Lung (tissue), 12 donors: ENCODE results near the gene MOGAT2. TPM values are rescaled to one million over a fixed set of nuclear protein-coding genes. Genes with fewer than 3 reads are reported as not detected.

Experiments
- ATAC-seq: fragments of 200-7000 bp; cut with Tn5 transposase; one replicate; pipeline ENCODE4 v1.9.1; 2020; ENCODE audit warnings: moderate number of reproducible peaks; ENCODE audit not compliant: insufficient read depth, low FRiP score
- DNase-seq, 3 donors: peaks; one replicate each; pipeline ENCODE4 v3.0.0-alpha.2; 2013 to 2017
- H3K27ac ChIP-seq, 2 donors: one replicate each; pipeline ENCODE4 v1.5.1; 2013; ENCODE audit warnings: mild to moderate bottlenecking in 2 of 2, moderate library complexity in 2 of 2, control low read depth in 1 of 2, inconsistent platforms in 1 of 2, low read depth in 1 of 2, low read length in 1 of 2
- H3K27me3 ChIP-seq, 3 donors: one replicate each; pipeline ENCODE4 v1.5.1; 2013; ENCODE audit warnings: low read length in 2 of 3; ENCODE audit not compliant: control insufficient read depth in 3 of 3, insufficient read depth in 3 of 3
- H3K36me3 ChIP-seq, 4 donors: one replicate each; pipeline ENCODE4 v1.5.1; 2013; ENCODE audit warnings: low read length in 4 of 4, mild to moderate bottlenecking in 1 of 4, moderate library complexity in 1 of 4; ENCODE audit not compliant: control insufficient read depth in 4 of 4, insufficient read depth in 4 of 4
- H3K4me1 ChIP-seq, 5 donors: one replicate each; pipeline ENCODE4 v1.5.1; 2013; ENCODE audit warnings: low read length in 5 of 5, mild to moderate bottlenecking in 2 of 5, moderate library complexity in 1 of 5; ENCODE audit not compliant: control insufficient read depth in 5 of 5, insufficient read depth in 5 of 5
- H3K4me3 ChIP-seq: one replicate; pipeline ENCODE4 v1.5.1; 2013; ENCODE audit warnings: mild to moderate bottlenecking, control low read depth, moderate library complexity
- H3K9ac ChIP-seq, 2 donors: one replicate each; pipeline ENCODE4 v1.5.1; 2013; ENCODE audit warnings: low read length in 2 of 2, control low read depth in 1 of 2; ENCODE audit not compliant: insufficient read depth in 1 of 2
- H3K9me3 ChIP-seq, 4 donors: one replicate each; pipeline ENCODE4 v1.5.1; 2013; ENCODE audit warnings: low read length in 3 of 4, mild to moderate bottlenecking in 1 of 4, moderate library complexity in 1 of 4; ENCODE audit not compliant: control insufficient read depth in 4 of 4, insufficient read depth in 3 of 4
- CTCF ChIP-seq: IDR thresholded peaks from 2 replicates; pipeline ENCODE4 v1.5.1; 2012; ENCODE audit warnings: mild to moderate bottlenecking; ENCODE audit errors: control extremely low read depth, extremely low read depth
- WGBS, 2 donors: extraction: QIAGEN DNeasy Blood & Tissue Kit; methylation state at CpG; one replicate each; pipeline ENCODE4 v1.1.7; 2013; 5-methylcytosine and 5-hydroxymethylcytosine counted together
- polyA plus RNA-seq, 2 donors: library from polyadenylated mRNA; stranded (reverse); fragments of 200-250 nt; gene quantifications; one replicate each; pipeline ENCODE4 v1.2.1, GENCODE V29; 2013
- total RNA-seq, 2 donors: library from RNA; depleted of rRNA in 1 of 2; stranded (reverse); fragments of >200 nt in 1 of 2; gene quantifications; one replicate each; pipeline ENCODE4 v1.2.1, GENCODE V29; 2014 to 2021
- donor health status: control.
- donor health status: control.
- donor health status: Bipolar disorder and iron deficiency.
- donor health status: healthy.
- donor health status: DM: yes; HTN: yes; CAD: no.

The MOGAT2 gene
- total and polyA plus RNA-seq, 4 donors: 0.06 to 0.09 TPM; not detected in 2

- DNase-seq (no peak), ATAC-seq (no peak)
- peaks cover 0 to 18% (median 4%) of the 10 kb centered on the region in 5 donors for H3K4me1 ChIP-seq
- H3K9ac ChIP-seq: no peak overlapping the region
- H3K27me3 ChIP-seq: peaks cover 0 to 23% (median 17%) of the 10 kb centered on the region in 3 donors
- 18 to 19% methylated on average over 42 to 46 of the region's 46 CpGs for WGBS, 2 donors
- H3K27ac ChIP-seq: no peak overlapping the region
- no peaks in the 10 kb centered on the region for H3K9me3 ChIP-seq
- no peaks in the 10 kb centered on the region for H3K36me3 ChIP-seq
- no peak for TF ChIP-seq CTCF
- no peak overlapping the region for H3K4me3 ChIP-seq
Measured at GRCh38 chr11:75768909-75769771, 51.5 kb downstream of the MOGAT2 start.

- ATAC-seq (no peak), DNase-seq (no peak)
- no peak overlapping the region for H3K9ac ChIP-seq
Measured at GRCh38 chr11:75770102-75770501, 52.5 kb downstream of the MOGAT2 start.

GRCh38 chr11:75771646-75772410 is 54.2 kb downstream of the MOGAT2 start:
- no peak for DNase-seq
- Histone ChIP-seq H3K36me3 (no peaks in the 10 kb centered on the region), H3K4me3 (no peak overlapping the region), H3K27ac (no peak overlapping the region), H3K9me3 (no peaks in the 10 kb centered on the region), H3K4me1 (peaks cover 0 to 18% (median 4%) of the 10 kb centered on the region in 5 donors), H3K27me3 (peaks cover 0 to 23% (median 17%) of the 10 kb centered on the region in 3 donors), H3K9ac (no peak overlapping the region)
- no peak for TF ChIP-seq CTCF
- WGBS, 2 donors: 66% methylated on average over 6 of the region's 6 CpGs
- peak; percentile 73 for ATAC-seq

More at GRCh38 chr11:75770102-75770501, 52.5 kb downstream of the MOGAT2 start:
- H3K27me3 ChIP-seq: peaks cover 0 to 23% (median 17%) of the 10 kb centered on the region in 3 donors
- TF ChIP-seq CTCF: no peak
- 71 to 74% methylated on average over 5 of the region's 5 CpGs for WGBS, 2 donors
- H3K9me3 ChIP-seq: no peaks in the 10 kb centered on the region
- no peak overlapping the region for H3K27ac ChIP-seq
- no peaks in the 10 kb centered on the region for H3K36me3 ChIP-seq
- H3K4me1 ChIP-seq: peaks cover 0 to 18% (median 4%) of the 10 kb centered on the region in 5 donors
- H3K4me3 ChIP-seq: no peak overlapping the region
